Stimulated activated naive CD8-positive, alpha-beta T cell treated with anti-CD3 and anti-CD28 coated beads, Interleukin-15, amount 100 ng/mL, for 72 hours (primary cell): ENCODE measurements around the gene CFD.
A peak's percentile ranks its signal among the peaks of the same experiment; 100 is the strongest.
"Not testable (repeated sequence)": the region's sequence is repeated elsewhere in the genome, so short reads cannot be mapped to it uniquely, and the experiment has no call there.

Experiments
- ATAC-seq: fragments of 150-1000 bp; cut with Tn5 transposase; 2 replicates; pipeline ENCODE4 v1.10.0; 2021; ENCODE audit warnings: mild to moderate bottlenecking, moderate library complexity
- DNase-seq, 2 donors: peaks; one replicate each; pipeline ENCODE4 v3.0.0; 2021 to 2022
- H3K27ac Mint-ChIP-seq, 2 donors: one replicate each; pipeline ENCODE4 v1.8.0; 2022; ENCODE audit warnings: mild to moderate bottlenecking in 2 of 2, mixed read lengths in 2 of 2, moderate library complexity in 2 of 2
- H3K27me3 Mint-ChIP-seq: one replicate; pipeline ENCODE4 v1.8.0; 2022; ENCODE audit warnings: mixed read lengths
- H3K4me1 Mint-ChIP-seq: one replicate; pipeline ENCODE4 v1.8.0; 2022; ENCODE audit warnings: mild to moderate bottlenecking, mixed read lengths
- H3K4me3 Mint-ChIP-seq, 2 donors: one replicate each; pipeline ENCODE4 v1.8.0; 2022; ENCODE audit warnings: mild to moderate bottlenecking in 2 of 2, mixed read lengths in 2 of 2, moderate library complexity in 1 of 2
- H3K9me3 Mint-ChIP-seq, 2 donors: one replicate each; pipeline ENCODE4 v1.8.0; 2022; ENCODE audit warnings: mixed read lengths in 2 of 2

Gene CFD

GRCh38 chr19:871446-872265, 12.2 kb downstream of the CFD start:
- Mint-ChIP-seq H3K4me3 (peak overlapping the region in 1 of 2 donors; percentile 77), H3K9me3 (no peaks in the 10 kb centered on the region), H3K27me3 (no peaks in the 10 kb centered on the region), H3K27ac (peak overlapping the region in 1 of 2 donors; percentile 59), H3K4me1 (peaks cover 12% of the 10 kb centered on the region)
- ATAC-seq = no peak
- no peak for DNase-seq

DNA sequence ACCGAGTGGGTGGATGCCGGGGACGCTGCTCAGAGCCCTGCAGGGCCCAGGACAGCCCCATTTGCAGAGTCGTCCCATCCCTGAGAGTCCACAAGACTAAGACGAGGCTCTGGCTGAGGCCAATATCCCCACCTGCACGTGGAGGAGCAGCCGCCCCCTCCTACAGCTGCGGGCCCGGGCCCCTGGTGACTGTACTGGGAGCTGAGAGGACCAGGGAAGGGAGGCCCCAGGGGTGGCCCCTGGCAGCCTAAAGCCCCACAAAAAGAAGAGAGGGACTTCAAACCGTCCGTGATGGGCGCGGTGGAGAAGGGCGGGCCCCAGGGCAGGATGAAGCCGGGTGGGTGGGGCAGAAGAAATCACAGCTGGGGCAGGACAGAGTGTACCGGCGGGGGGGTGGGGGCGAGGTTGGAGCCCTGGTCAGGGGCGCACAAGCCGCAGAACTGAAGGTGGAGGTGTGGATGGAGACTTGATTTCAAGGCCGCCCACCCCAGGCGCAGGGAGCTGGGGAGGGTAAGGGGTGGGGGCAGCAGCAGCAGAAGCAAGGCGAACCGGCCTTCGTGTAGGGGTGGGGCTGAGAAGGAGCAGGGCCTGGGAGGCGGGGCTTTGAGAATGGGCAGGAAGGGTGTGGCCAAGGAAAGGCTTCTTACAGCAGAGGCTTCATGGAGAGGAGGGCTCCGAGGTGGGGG, 12.9 kb downstream of the CFD start:
- DNase-seq = peak; percentile 82 to 86
- peaks cover 12% of the 10 kb centered on the region for H3K4me1 Mint-ChIP-seq
- peak; percentile 85 for ATAC-seq
- H3K27ac Mint-ChIP-seq = peak overlapping the region in 1 of 2 donors; percentile 63
- peak overlapping the region; percentile 39 to 77 for H3K4me3 Mint-ChIP-seq
- H3K27me3 Mint-ChIP-seq = no peaks in the 10 kb centered on the region
- no peaks in the 10 kb centered on the region for H3K9me3 Mint-ChIP-seq

- Mint-ChIP-seq H3K4me1 (peaks cover 12% of the 10 kb centered on the region), H3K4me3 (peak overlapping the region; percentile 23 to 65), H3K27me3 (no peaks in the 10 kb centered on the region), H3K27ac (no peak overlapping the region), H3K9me3 (no peaks in the 10 kb centered on the region)
- peak; percentile 26 to 66 for DNase-seq
- peak; percentile 75 for ATAC-seq
Measured at GRCh38 chr19:873084-873483, 13.6 kb downstream of the CFD start.

DNA sequence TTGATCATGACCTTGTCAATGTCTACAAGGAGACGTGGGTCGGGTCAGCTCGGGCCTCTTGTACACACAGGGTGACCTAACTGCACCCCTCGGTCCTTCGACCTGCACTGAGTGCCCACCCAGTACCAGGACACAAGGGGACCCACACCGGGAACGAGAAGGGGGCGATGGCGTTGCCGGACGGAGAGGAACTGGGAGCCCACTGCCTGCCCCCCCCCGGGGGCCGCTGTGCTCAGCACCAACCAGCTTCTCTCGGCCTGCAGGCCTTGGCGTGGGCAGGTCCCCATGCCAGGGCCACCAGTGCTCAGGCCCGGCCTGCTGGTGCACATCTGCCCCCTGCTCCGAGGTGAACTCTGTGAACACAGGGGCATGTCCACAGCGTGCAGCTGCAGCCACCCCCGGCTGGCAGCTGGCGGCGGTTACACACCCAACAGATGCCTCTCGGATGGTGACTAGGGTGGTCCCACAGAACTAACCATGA, 14.1 kb downstream of the CFD start:
- DNase-seq (no peak), ATAC-seq (no peak)
- no peaks in the 10 kb centered on the region for H3K27me3 Mint-ChIP-seq
- H3K9me3 Mint-ChIP-seq = no peaks in the 10 kb centered on the region
- H3K4me1 Mint-ChIP-seq = peaks cover 12% of the 10 kb centered on the region
- no peak overlapping the region for H3K27ac Mint-ChIP-seq
- no peak overlapping the region for H3K4me3 Mint-ChIP-seq

- no peak overlapping the region for H3K27ac Mint-ChIP-seq
- H3K4me3 Mint-ChIP-seq = no peak overlapping the region
- no peak for DNase-seq
- peaks cover 12% of the 10 kb centered on the region for H3K4me1 Mint-ChIP-seq
- H3K27me3 Mint-ChIP-seq = no peaks in the 10 kb centered on the region
- no peaks in the 10 kb centered on the region for H3K9me3 Mint-ChIP-seq
- ATAC-seq = no peak
Measured at GRCh38 chr19:875265-875879, 15.9 kb downstream of the CFD start.

- Mint-ChIP-seq H3K4me3 (no peak overlapping the region), H3K27ac (peak overlapping the region in 1 of 2 donors; percentile 2), H3K4me1 (peaks cover 12% of the 10 kb centered on the region), H3K9me3 (no peaks in the 10 kb centered on the region), H3K27me3 (no peaks in the 10 kb centered on the region)
- ATAC-seq (no peak), DNase-seq (no peak)
Measured at GRCh38 chr19:876089-876488, 16.6 kb downstream of the CFD start.

GRCh38 chr19:876780-877314, 17.4 kb downstream of the CFD start:
- no peak overlapping the region for H3K4me3 Mint-ChIP-seq
- H3K4me1 Mint-ChIP-seq = peaks cover 9% of the 10 kb centered on the region
- no peaks in the 10 kb centered on the region for H3K27me3 Mint-ChIP-seq
- H3K27ac Mint-ChIP-seq = no peak overlapping the region
- ATAC-seq (peak; percentile 16), DNase-seq (no peak)
- H3K9me3 Mint-ChIP-seq = no peaks in the 10 kb centered on the region

DNA sequence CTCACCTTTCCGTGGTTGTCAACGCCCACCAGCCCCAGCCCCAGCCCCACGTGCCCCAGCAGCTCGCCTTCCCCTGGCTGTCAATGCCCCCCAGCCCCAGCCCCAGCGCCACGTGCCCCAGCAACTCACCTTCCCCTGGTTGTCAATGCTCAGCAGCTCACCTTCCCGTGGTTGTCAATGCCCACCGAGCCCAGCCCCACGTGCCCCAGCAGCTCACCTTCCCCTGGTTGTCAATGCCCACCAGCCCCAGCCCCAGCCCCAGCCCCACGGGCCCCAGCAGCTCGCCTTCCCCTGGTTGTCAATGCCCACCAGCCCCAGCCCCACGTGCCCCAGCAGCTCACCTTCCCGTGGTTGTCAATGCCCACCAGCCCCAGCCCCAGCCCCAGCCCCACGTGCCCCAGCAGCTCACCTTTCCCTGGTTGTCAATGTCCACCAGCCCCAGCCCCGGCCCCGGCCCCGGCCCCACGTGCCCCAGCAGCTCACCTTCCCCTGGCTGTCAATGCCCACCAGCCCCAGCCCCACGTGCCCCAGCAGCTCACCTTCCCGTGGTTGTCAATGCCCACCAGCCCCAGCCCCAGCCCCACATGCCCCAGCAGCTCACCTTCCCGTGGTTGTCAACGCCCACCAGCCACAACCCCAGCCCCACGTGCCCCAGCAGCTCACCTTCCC, 18.7 kb downstream of the CFD start:
- not testable (repeated sequence) for DNase-seq, H3K27ac Mint-ChIP-seq, ATAC-seq, H3K4me1 Mint-ChIP-seq, H3K27me3 Mint-ChIP-seq, H3K9me3 Mint-ChIP-seq, H3K4me3 Mint-ChIP-seq

GRCh38 chr19:878751-879561, 19.5 kb downstream of the CFD start:
- not testable (repeated sequence) for DNase-seq, H3K27me3 Mint-ChIP-seq, H3K4me3 Mint-ChIP-seq, H3K9me3 Mint-ChIP-seq, H3K4me1 Mint-ChIP-seq, ATAC-seq
- peak overlapping the region; percentile 15 to 23 for H3K27ac Mint-ChIP-seq

GRCh38 chr19:879711-880438, 20.4 kb downstream of the CFD start:
- ATAC-seq (no peak), DNase-seq (no peak)
- no peaks in the 10 kb centered on the region for H3K9me3 Mint-ChIP-seq
- H3K27ac Mint-ChIP-seq = peak overlapping the region in 1 of 2 donors; percentile 19
- no peak overlapping the region for H3K4me3 Mint-ChIP-seq
- H3K4me1 Mint-ChIP-seq = peaks cover 6% of the 10 kb centered on the region
- H3K27me3 Mint-ChIP-seq = no peaks in the 10 kb centered on the region

GRCh38 chr19:881385-882071, 22.1 kb downstream of the CFD start:
- peaks cover 6% of the 10 kb centered on the region for H3K4me1 Mint-ChIP-seq
- H3K4me3 Mint-ChIP-seq = no peak overlapping the region
- no peaks in the 10 kb centered on the region for H3K27me3 Mint-ChIP-seq
- no peak overlapping the region for H3K27ac Mint-ChIP-seq
- DNase-seq = no peak
- H3K9me3 Mint-ChIP-seq = no peaks in the 10 kb centered on the region
- ATAC-seq = no peak

DNA sequence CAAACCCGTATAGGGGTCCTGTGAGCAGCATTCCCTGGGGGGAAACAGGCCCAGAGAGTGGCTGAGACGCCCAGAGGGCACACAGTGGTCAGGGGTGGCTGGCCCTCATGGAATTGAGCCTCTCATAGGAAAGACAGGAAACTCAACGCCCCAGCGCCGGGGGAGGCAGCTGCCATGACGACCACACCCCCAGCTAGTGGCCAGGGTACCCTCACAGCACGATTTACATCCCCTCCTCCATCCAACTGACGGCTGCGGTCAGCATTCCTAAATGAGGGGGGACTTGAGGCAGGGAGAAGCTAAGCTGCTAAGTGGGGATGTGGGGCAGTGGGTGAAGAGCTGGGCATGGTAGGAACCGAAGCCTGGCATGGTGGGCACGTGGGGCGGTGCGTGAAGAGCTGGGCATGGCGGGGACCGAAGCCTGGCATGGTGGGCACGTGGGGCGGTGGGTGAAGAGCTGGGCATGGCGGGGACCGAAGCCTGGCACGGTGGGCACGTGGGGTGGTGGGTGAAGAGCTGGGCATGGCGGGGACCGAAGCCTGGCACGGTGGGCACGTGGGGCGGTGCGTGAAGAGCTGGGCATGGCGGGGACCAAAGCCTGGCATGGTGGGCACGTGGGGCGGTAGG, 23.5 kb downstream of the CFD start:
- Mint-ChIP-seq H3K27ac (no peak overlapping the region), H3K27me3 (no peaks in the 10 kb centered on the region), H3K4me1 (peaks cover 6% of the 10 kb centered on the region), H3K9me3 (no peaks in the 10 kb centered on the region), H3K4me3 (no peak overlapping the region)
- ATAC-seq = no peak
- DNase-seq = no peak

GRCh38 chr19:883661-884211, 24.3 kb downstream of the CFD start:
- ATAC-seq = peak; percentile 31
- H3K9me3 Mint-ChIP-seq = no peaks in the 10 kb centered on the region

More at GRCh38 chr19:883661-884211, 24.3 kb downstream of the CFD start:
- Mint-ChIP-seq H3K4me1 (peaks cover 6% of the 10 kb centered on the region), H3K4me3 (no peak overlapping the region), H3K27me3 (no peaks in the 10 kb centered on the region), H3K27ac (no peak overlapping the region)
- no peak for DNase-seq
